ENCODE measurements around the gene ITPKB. TPM values are rescaled to one million over a fixed set of nuclear protein-coding genes. Genes with fewer than 3 reads are reported as not detected.
A peak's percentile ranks its signal among the peaks of the same experiment; 100 is the strongest.

The ITPKB gene
- total and polyA plus RNA-seq, 7 donors, result 1.4 to 80.9 (median 52.4) TPM

DNA sequence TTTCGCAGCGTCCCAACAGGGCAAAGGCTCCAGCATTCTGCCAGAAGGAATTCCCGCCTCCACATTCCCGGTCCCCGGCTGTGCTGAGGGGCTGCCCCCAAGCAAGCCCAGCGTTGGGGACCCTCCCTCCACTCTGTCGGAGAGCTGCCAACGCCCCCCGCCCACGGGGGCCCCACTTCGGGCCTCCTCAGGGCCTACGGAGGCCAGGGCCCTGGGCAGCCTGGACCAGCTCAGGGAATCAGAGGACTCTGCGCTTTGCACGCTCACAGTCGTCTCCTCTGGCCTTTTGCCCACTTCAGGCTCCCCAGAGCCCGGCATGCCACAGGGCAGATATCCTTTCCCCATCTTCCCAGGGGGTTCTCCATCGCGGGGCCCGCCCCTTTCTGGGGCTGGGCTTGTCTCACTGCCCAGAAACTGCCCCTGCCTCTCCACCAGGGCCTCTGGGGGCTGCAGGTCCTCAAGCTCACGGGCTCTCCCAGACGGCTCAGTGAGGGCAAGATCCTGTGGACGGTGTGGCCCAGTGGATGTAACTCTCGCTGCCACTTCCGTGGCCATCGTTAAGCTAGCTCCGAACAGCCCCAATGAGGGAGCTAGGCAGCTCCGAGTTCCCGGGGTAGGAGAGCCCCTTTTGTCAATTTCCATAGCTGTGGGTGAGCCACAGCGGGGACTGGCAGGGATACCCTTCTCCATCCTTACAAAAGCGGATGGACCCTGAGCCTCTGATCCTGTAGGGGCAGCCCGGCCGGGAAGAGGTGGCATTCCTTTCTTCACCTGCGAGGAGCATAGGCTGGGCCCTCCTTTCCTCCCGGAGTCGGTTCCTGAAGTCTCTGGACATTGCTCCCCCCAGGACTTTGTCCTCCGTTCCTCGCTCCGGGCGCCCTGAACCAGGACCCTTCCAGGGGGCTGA lies 2.8 kb downstream of the ITPKB start:
- no peaks in the 10 kb centered on the region for H3K9me3 ChIP-seq
- no peaks in the 10 kb centered on the region for H3K27me3 ChIP-seq
- 69 to 87% methylated on average over 39 of the region's 39 CpGs for WGBS, 2 donors
- TF ChIP-seq POLR2AphosphoS5 (IDR thresholded peaks at IDR 0.05), result peak; percentile 55 to 74 (median 60)
- no peak for TF ChIP-seq EP300 (IDR thresholded peaks at IDR 0.05)
- TF ChIP-seq, protein P1, sequence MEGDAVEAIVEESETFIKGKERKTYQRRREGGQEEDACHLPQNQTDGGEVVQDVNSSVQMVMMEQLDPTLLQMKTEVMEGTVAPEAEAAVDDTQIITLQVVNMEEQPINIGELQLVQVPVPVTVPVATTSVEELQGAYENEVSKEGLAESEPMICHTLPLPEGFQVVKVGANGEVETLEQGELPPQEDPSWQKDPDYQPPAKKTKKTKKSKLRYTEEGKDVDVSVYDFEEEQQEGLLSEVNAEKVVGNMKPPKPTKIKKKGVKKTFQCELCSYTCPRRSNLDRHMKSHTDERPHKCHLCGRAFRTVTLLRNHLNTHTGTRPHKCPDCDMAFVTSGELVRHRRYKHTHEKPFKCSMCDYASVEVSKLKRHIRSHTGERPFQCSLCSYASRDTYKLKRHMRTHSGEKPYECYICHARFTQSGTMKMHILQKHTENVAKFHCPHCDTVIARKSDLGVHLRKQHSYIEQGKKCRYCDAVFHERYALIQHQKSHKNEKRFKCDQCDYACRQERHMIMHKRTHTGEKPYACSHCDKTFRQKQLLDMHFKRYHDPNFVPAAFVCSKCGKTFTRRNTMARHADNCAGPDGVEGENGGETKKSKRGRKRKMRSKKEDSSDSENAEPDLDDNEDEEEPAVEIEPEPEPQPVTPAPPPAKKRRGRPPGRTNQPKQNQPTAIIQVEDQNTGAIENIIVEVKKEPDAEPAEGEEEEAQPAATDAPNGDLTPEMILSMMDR (IDR thresholded peaks at IDR 0.05), result peak in 1 of 4 experiments; percentile 24
- peak in 1 of 2 donors; percentile 47 for TF ChIP-seq POLR2A (IDR thresholded peaks at IDR 0.05)
- peak; percentile 86 for DNase-seq
- peaks cover 0 to 15% (median 3%) of the 10 kb centered on the region in 4 donors for H3K36me3 ChIP-seq
- H3K27ac ChIP-seq, result peak overlapping the region; percentile 90 to 97 (median 94)
- intact Hi-C loops (cut with DNase I), result loop anchor here (5.0 kb wide), 3 partner anchors 34 to 189 kb away; partner anchors contain the start of gene STUM
- peak overlapping the region; percentile 83 to 94 (median 86) for H3K4me3 ChIP-seq
- peaks cover 0 to 67% (median 63%) of the 10 kb centered on the region in 4 donors for H3K4me1 ChIP-seq

DNA sequence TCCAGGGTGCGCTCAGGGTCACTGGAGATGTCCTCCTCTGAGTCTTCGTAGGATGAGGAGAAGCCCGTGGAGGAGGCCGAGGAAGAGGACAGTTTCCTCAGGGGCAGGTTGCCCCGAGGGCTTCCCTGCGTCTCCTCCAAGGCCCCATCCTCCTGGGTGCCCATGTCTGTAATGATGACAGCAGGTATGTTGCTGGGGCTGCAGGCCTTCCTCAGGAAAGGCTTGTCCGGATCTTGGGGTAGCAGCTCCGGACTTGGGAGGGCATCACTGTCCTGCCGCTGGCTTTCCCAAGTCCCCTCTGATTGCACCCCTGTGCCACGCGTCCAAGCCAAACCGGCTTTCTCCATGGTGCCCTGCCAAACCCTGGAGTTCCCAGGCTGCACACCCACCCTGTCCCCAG lies 3.5 kb downstream of the ITPKB start:
- Histone ChIP-seq H3K4me3 (peak overlapping the region; percentile 83 to 94 (median 86)), H3K27me3 (no peaks in the 10 kb centered on the region), H3K36me3 (peaks cover 0 to 15% (median 3%) of the 10 kb centered on the region in 4 donors), H3K27ac (peak overlapping the region; percentile 90 to 97 (median 94)), H3K9me3 (no peaks in the 10 kb centered on the region), H3K4me1 (peaks cover 0 to 74% (median 70%) of the 10 kb centered on the region in 4 donors)
- peak; percentile 64 for DNase-seq
- 71 to 83% methylated on average over 12 of the region's 12 CpGs for WGBS, 2 donors
- intact Hi-C loops (cut with DNase I), result loop anchor here (5.0 kb wide), 3 partner anchors 33 to 188 kb away; partner anchors contain the start of gene STUM
- TF ChIP-seq, protein P1 (IDR thresholded peaks at IDR 0.05), result no peak
- no peak for TF ChIP-seq POLR2AphosphoS5 (IDR thresholded peaks at IDR 0.05)
- TF ChIP-seq EP300 (IDR thresholded peaks at IDR 0.05), result no peak
- TF ChIP-seq POLR2A (IDR thresholded peaks at IDR 0.05), result no peak

DNA sequence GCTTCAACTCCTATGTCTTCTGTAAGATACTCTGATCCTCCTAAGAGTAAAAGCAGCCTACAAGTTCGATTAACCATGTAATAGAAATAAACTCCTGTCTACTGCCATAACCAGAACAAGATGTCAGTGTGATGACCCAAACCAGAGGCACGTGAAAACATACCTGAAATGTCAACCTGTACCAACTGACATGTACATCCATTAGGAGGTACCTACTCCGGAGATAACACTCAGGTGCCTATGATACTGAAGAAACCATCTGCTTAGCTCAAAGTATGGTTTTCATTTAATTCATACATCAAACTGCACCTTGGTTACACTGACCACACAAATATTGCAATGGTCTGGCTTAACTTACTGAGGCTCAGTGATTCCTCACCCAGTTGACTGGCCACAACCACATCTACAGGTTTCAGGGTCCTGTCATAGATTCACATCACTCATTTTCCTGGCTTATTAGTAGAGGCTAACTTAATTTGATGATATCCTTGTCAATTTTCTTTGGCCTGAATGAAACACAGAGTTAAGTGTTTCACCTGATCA lies 4.4 kb downstream of the ITPKB start:
- intact Hi-C loops (cut with DNase I), result loop anchor here (5.0 kb wide), 3 partner anchors 32 to 187 kb away; partner anchors contain the start of gene STUM
- TF ChIP-seq POLR2AphosphoS5 (IDR thresholded peaks at IDR 0.05) (no peak), EP300 (IDR thresholded peaks at IDR 0.05) (no peak), POLR2A (IDR thresholded peaks at IDR 0.05) (no peak)
- TF ChIP-seq, protein P1 (IDR thresholded peaks at IDR 0.05), result no peak
- H3K4me1 ChIP-seq, result peaks cover 0 to 75% (median 67%) of the 10 kb centered on the region in 4 donors
- DNase-seq, result no peak
- H3K9me3 ChIP-seq, result no peaks in the 10 kb centered on the region
- peak overlapping the region; percentile 90 to 97 (median 94) for H3K27ac ChIP-seq
- H3K27me3 ChIP-seq, result no peaks in the 10 kb centered on the region
- peak overlapping the region; percentile 83 to 94 (median 86) for H3K4me3 ChIP-seq
- H3K36me3 ChIP-seq, result peaks cover 0 to 15% (median 3%) of the 10 kb centered on the region in 4 donors
- WGBS, 2 donors, result 63 to 81% methylated on average over 3 of the region's 3 CpGs

DNA sequence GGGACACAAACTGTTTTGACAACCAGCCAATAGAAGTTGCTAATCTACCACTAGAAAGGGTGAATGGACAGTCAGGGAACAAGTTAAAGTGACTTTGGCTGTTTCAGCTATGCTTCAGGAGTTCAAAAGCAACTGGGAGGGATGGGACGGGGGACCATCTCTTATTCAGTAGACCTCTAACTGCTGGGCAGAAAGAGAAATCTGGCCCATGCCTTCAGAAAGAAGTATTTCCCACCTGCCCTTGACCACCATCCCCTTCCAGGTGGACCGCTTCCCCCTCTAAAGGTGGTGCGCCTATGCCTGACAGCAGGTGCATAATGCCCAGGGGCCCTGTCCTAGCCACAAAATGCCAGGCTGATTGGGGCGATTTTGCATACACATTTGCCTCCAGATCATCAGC lies 5.2 kb downstream of the ITPKB start:
- H3K4me3 ChIP-seq, result peak overlapping the region; percentile 12 to 94 (median 86)
- intact Hi-C loops (cut with DNase I), result no loop called here
- WGBS, 2 donors, result 66 to 91% methylated on average over 4 of the region's 4 CpGs

More for the DNA sequence above, 5.2 kb downstream of the ITPKB start:
- Histone ChIP-seq H3K27ac (peak overlapping the region; percentile 90 to 97 (median 94)), H3K9me3 (no peaks in the 10 kb centered on the region), H3K36me3 (peaks cover 0 to 16% (median 3%) of the 10 kb centered on the region in 4 donors), H3K4me1 (peaks cover 0 to 80% (median 69%) of the 10 kb centered on the region in 4 donors), H3K27me3 (no peaks in the 10 kb centered on the region)
- TF ChIP-seq, protein P1 (IDR thresholded peaks at IDR 0.05), result no peak
- TF ChIP-seq POLR2AphosphoS5 (IDR thresholded peaks at IDR 0.05), result no peak
- DNase-seq, result no peak
